Activated CD8-positive, alpha-beta memory T cell treated with anti-CD3 and anti-CD28 coated beads, Interleukin-2, amount 10 ng/mL, durations not matched to agents 7 days and 5 days (primary cell): Measurements from ENCODE around the gene CGB7. TPM values are rescaled to one million over a fixed set of nuclear protein-coding genes. Genes with fewer than 3 reads are reported as not detected.

Source experiments
- ATAC-seq: fragments of 150-1000 bp; cut with Tn5 transposase; one replicate; pipeline ENCODE4 v1.10.0; 2021; ENCODE audit warnings: moderate library complexity
- CTCF ChIA-PET: fragments of 350-600 bp; sonication (Branson Sonifier 250); formaldehyde crosslinking; loops from one replicate; lab custom pipeline; 2021; ENCODE audit warnings: antibody characterized with exemption; lab: Charles Lee
- DNase-seq: peaks from one replicate; pipeline ENCODE4 v3.0.0-alpha.2; 2020
- H3K27ac Mint-ChIP-seq: one replicate; pipeline ENCODE4 v1.8.0; 2021; ENCODE audit warnings: mild to moderate bottlenecking, mixed read lengths
- H3K27me3 Mint-ChIP-seq: one replicate; pipeline ENCODE4 v1.8.0; 2021; ENCODE audit warnings: mixed read lengths
- H3K36me3 Mint-ChIP-seq: one replicate; pipeline ENCODE4 v1.8.0; 2021; ENCODE audit warnings: mild to moderate bottlenecking, mixed read lengths
- H3K4me1 Mint-ChIP-seq: one replicate; pipeline ENCODE4 v1.8.0; 2021; ENCODE audit warnings: mixed read lengths
- H3K4me3 Mint-ChIP-seq: one replicate; pipeline ENCODE4 v1.8.0; 2021; ENCODE audit warnings: mild to moderate bottlenecking, moderate library complexity, mixed read lengths
- H3K9me3 Mint-ChIP-seq: one replicate; pipeline ENCODE4 v1.8.0; 2022; ENCODE audit warnings: low read depth, mixed read lengths
- microRNA-seq: library from miRNA; unstranded; fragments of <30 nt; microRNA quantifications from one replicate; pipeline ENCODE4 v1.2.0, GENCODE V29; 2022
- total RNA-seq, 2 experiments: library from RNA; stranded (reverse); gene quantifications; one replicate each; pipeline ENCODE4 v1.2.3, GENCODE V29; 2021

CGB7 gene
- total RNA-seq, 2 experiments from 2014 or later = not detected

- no peak overlapping the region for H3K4me3 Mint-ChIP-seq
- DNase-seq (no peak), ATAC-seq (no peak)
- peaks cover 11% of the 10 kb centered on the region for H3K36me3 Mint-ChIP-seq
- H3K27ac Mint-ChIP-seq = no peak overlapping the region
- CTCF ChIA-PET = interaction anchor here (1.3 to 2.6 kb wide), 2 partner anchors 14 to 21 kb away, joined by 4 to 14 read pairs; partner anchors contain the start of genes GYS1 and RUVBL2
- H3K27me3 Mint-ChIP-seq = peaks cover 4% of the 10 kb centered on the region
- peaks cover 14% of the 10 kb centered on the region for H3K4me1 Mint-ChIP-seq
- no peaks in the 10 kb centered on the region for H3K9me3 Mint-ChIP-seq
These were observed 43.3 kb downstream of the CGB7 start for GRCh38 chr19:49014123-49014869.

- H3K9me3 Mint-ChIP-seq = no peaks in the 10 kb centered on the region
- no peak for ATAC-seq
- H3K27me3 Mint-ChIP-seq = no peaks in the 10 kb centered on the region
- no peak for DNase-seq
- CTCF ChIA-PET = interaction anchor here (1.3 kb wide), 1 partner anchor 45 kb away, joined by 3 read pairs; no protein-coding TSS in a partner anchor
- no peak overlapping the region for H3K27ac Mint-ChIP-seq
- H3K4me1 Mint-ChIP-seq = no peaks in the 10 kb centered on the region
- no peak overlapping the region for H3K4me3 Mint-ChIP-seq
- H3K36me3 Mint-ChIP-seq = peaks cover 18% of the 10 kb centered on the region
These were observed 46.4 kb downstream of the CGB7 start for GRCh38 chr19:49011194-49011593.

GRCh38 chr19:49010453-49010852 is 47.1 kb downstream of the CGB7 start:
- Mint-ChIP-seq H3K4me1 (no peaks in the 10 kb centered on the region), H3K4me3 (no peak overlapping the region), H3K27me3 (no peaks in the 10 kb centered on the region)

GRCh38 chr19:49009828-49010227 is 47.7 kb downstream of the CGB7 start:
- CTCF ChIA-PET = interaction anchor here (0.8 to 4.1 kb wide), 5 partner anchors 8 to 271 kb away, joined by 3 to 25 read pairs (median 4); partner anchors contain the start of genes GYS1 and RUVBL2
- H3K36me3 Mint-ChIP-seq = peaks cover 25% of the 10 kb centered on the region
- no peak for DNase-seq
- H3K27me3 Mint-ChIP-seq = no peaks in the 10 kb centered on the region
- H3K27ac Mint-ChIP-seq = no peak overlapping the region
- no peaks in the 10 kb centered on the region for H3K4me1 Mint-ChIP-seq
- H3K9me3 Mint-ChIP-seq = no peaks in the 10 kb centered on the region
- H3K4me3 Mint-ChIP-seq = no peak overlapping the region
- ATAC-seq = no peak

More at GRCh38 chr19:49010453-49010852, 47.1 kb downstream of the CGB7 start:
- H3K36me3 Mint-ChIP-seq = peaks cover 19% of the 10 kb centered on the region
- CTCF ChIA-PET = interaction anchor here (0.8 to 4.1 kb wide), 3 partner anchors 12 to 272 kb away, joined by 3 to 25 read pairs (median 4); no protein-coding TSS in a partner anchor
- no peaks in the 10 kb centered on the region for H3K9me3 Mint-ChIP-seq
- ATAC-seq = no peak
- H3K27ac Mint-ChIP-seq = no peak overlapping the region
- DNase-seq = no peak

- no peak for DNase-seq
- Mint-ChIP-seq H3K27ac (no peak overlapping the region), H3K27me3 (no peaks in the 10 kb centered on the region), H3K4me1 (no peaks in the 10 kb centered on the region), H3K4me3 (no peak overlapping the region), H3K36me3 (peaks cover 28% of the 10 kb centered on the region), H3K9me3 (no peaks in the 10 kb centered on the region)
- ATAC-seq = no peak
- CTCF ChIA-PET = interaction anchor here (2.0 to 4.1 kb wide), 2 partner anchors 8 to 108 kb away, joined by 4 to 25 read pairs; partner anchors contain the start of gene LIN7B
These were observed 50.6 kb downstream of the CGB7 start for GRCh38 chr19:49006905-49007304.

GRCh38 chr19:49004964-49005614 is 52.5 kb downstream of the CGB7 start:
- H3K4me1 Mint-ChIP-seq = no peaks in the 10 kb centered on the region
- no peak overlapping the region for H3K27ac Mint-ChIP-seq
- ATAC-seq = no peak
- no peak overlapping the region for H3K4me3 Mint-ChIP-seq
- peaks cover 27% of the 10 kb centered on the region for H3K36me3 Mint-ChIP-seq
- no peak for DNase-seq
- no peaks in the 10 kb centered on the region for H3K27me3 Mint-ChIP-seq
- H3K9me3 Mint-ChIP-seq = no peaks in the 10 kb centered on the region
- CTCF ChIA-PET = interaction anchor here (2.8 kb wide), 1 partner anchor 12 kb away, joined by 10 read pairs; the partner anchor contains the start of genes GYS1 and RUVBL2

Small RNA genes lying within 50 kb of the gene (microRNA-seq; reads per million reads assigned to microRNA genes)
- gene MIR6798 = not detected

Other genes starting within 250 kb of the CGB7 start
- gene BCAT2, start 246.7 kb downstream of the CGB7 start, total RNA-seq = 10 to 100 TPM; 46.7 to 54.6 TPM
- under 1 TPM; 0.38 to 0.59 TPM for gene HSD17B14, start 221.3 kb downstream of the CGB7 start, total RNA-seq
- gene PLEKHA4, start 189.1 kb downstream of the CGB7 start, total RNA-seq = 1 to 10 TPM; 2.2 to 5.6 TPM
- 10 to 100 TPM; 32.1 to 89.7 TPM for gene PPP1R15A, start 185.3 kb downstream of the CGB7 start, total RNA-seq
- gene TULP2, start 159.0 kb downstream of the CGB7 start, total RNA-seq = under 1 TPM in 1 of 2 experiments, not detected in 1; 0.47 TPM
- gene NUCB1, start 157.4 kb downstream of the CGB7 start, total RNA-seq = 100 to 1,000 TPM; 185 to 226 TPM
- 1 to 10 TPM in 1 of 2 experiments, under 1 TPM in 1; 0.96 to 1.1 TPM for gene DHDH, start 124.0 kb downstream of the CGB7 start, total RNA-seq
- 100 to 1,000 TPM; 359 to 377 TPM for gene BAX, start 102.9 kb downstream of the CGB7 start, total RNA-seq
- gene FTL, start 92.4 kb downstream of the CGB7 start, total RNA-seq = 1,000 to 10,000 TPM; 1,380 to 1,403 TPM
- 10 to 100 TPM; 44.0 to 65.5 TPM for gene GYS1, start 64.4 kb downstream of the CGB7 start, total RNA-seq
- gene RUVBL2, start 63.9 kb downstream of the CGB7 start, total RNA-seq = 100 to 1,000 TPM; 124 to 125 TPM
- gene LHB, start 40.7 kb downstream of the CGB7 start, total RNA-seq = not detected
- not detected for gene CGB3, start 33.4 kb downstream of the CGB7 start, total RNA-seq
- not detected for gene CGB2, start 25.9 kb downstream of the CGB7 start, total RNA-seq
- gene CGB1, start 20.9 kb downstream of the CGB7 start, total RNA-seq = not detected
- gene CGB5, start 13.9 kb downstream of the CGB7 start, total RNA-seq = not detected
- not detected for gene CGB8, start 8.6 kb downstream of the CGB7 start, total RNA-seq
- not detected for gene NTF4, start 7.1 kb upstream of the CGB7 start, total RNA-seq
- not detected for gene KCNA7, start 14.9 kb upstream of the CGB7 start, total RNA-seq
- gene SNRNP70, start 27.7 kb upstream of the CGB7 start, total RNA-seq = 100 to 1,000 TPM; 222 to 224 TPM
- gene LIN7B, start 56.6 kb upstream of the CGB7 start, total RNA-seq = 1 to 10 TPM; 3.3 to 5.7 TPM
- 1 to 10 TPM; 1.6 to 1.8 TPM for gene C19orf73, start 61.4 kb upstream of the CGB7 start, total RNA-seq
- gene PPFIA3, start 61.8 kb upstream of the CGB7 start, total RNA-seq = 1 to 10 TPM; 1.7 to 3.6 TPM
- not detected for gene HRC, start 97.6 kb upstream of the CGB7 start, total RNA-seq
- under 1 TPM in 1 of 2 experiments, not detected in 1; 0.14 TPM for gene TRPM4, start 100.0 kb upstream of the CGB7 start, total RNA-seq